Activated T-helper 17 cell treated with anti-CD3 and anti-CD28 coated beads, Interleukin-2, amount 50 U/mL, for 72 hours (primary cell): ENCODE data around the gene OR1L8. TPM values are rescaled to one million over a fixed set of nuclear protein-coding genes. Genes with fewer than 3 reads are reported as not detected.
"Not testable (repeated sequence)": the region's sequence is repeated elsewhere in the genome, so short reads cannot be mapped to it uniquely, and the experiment has no call there.

Source experiments
- ATAC-seq: fragments of 150-1000 bp; cut with Tn5 transposase; replicated peaks from 2 replicates; pipeline ENCODE4 v1.10.0; 2021; ENCODE audit warnings: mild to moderate bottlenecking, moderate library complexity
- H3K27ac Mint-ChIP-seq: one replicate; pipeline ENCODE4 v1.8.0; 2022; ENCODE audit warnings: mixed read lengths
- H3K27me3 Mint-ChIP-seq: one replicate; pipeline ENCODE4 v1.8.0; 2022; ENCODE audit warnings: mixed read lengths
- H3K36me3 Mint-ChIP-seq: one replicate; pipeline ENCODE4 v1.8.0; 2022; ENCODE audit warnings: low read depth, mild to moderate bottlenecking, mixed read lengths
- H3K4me1 Mint-ChIP-seq: one replicate; pipeline ENCODE4 v1.8.0; 2022; ENCODE audit warnings: mixed read lengths
- H3K4me3 Mint-ChIP-seq: one replicate; pipeline ENCODE4 v1.8.0; 2022; ENCODE audit warnings: mild to moderate bottlenecking, mixed read lengths
- H3K9me3 Mint-ChIP-seq: one replicate; pipeline ENCODE4 v1.8.0; 2022; ENCODE audit warnings: mixed read lengths
- total RNA-seq, 2 donors: library from RNA; stranded (reverse); gene quantifications; one replicate each; pipeline ENCODE4 v1.2.3, GENCODE V29; 2022

OR1L8 gene
- total RNA-seq, 2 donors from 2014 or later = not detected

- Mint-ChIP-seq H3K36me3 (no peaks in the 10 kb centered on the region), H3K9me3 (peaks cover 7% of the 10 kb centered on the region), H3K27me3 (no peaks in the 10 kb centered on the region), H3K27ac (no peak overlapping the region), H3K4me1 (no peaks in the 10 kb centered on the region), H3K4me3 (no peak overlapping the region)
- no peak for ATAC-seq
Measured at GRCh38 chr9:122538757-122539156, 44.4 kb downstream of the OR1L8 start.

GRCh38 chr9:122537066-122537465 lies 46.1 kb downstream of the OR1L8 start:
- H3K27ac Mint-ChIP-seq, H3K9me3 Mint-ChIP-seq, H3K4me3 Mint-ChIP-seq, H3K4me1 Mint-ChIP-seq, H3K36me3 Mint-ChIP-seq, H3K27me3 Mint-ChIP-seq, ATAC-seq: not testable (repeated sequence)

GRCh38 chr9:122536134-122536533 lies 47.0 kb downstream of the OR1L8 start:
- Mint-ChIP-seq H3K27me3 (no peaks in the 10 kb centered on the region), H3K9me3 (peaks cover 7% of the 10 kb centered on the region), H3K27ac (no peak overlapping the region), H3K4me3 (no peak overlapping the region), H3K4me1 (no peaks in the 10 kb centered on the region), H3K36me3 (no peaks in the 10 kb centered on the region)
- ATAC-seq = no peak

- H3K27ac Mint-ChIP-seq, H3K36me3 Mint-ChIP-seq, H3K9me3 Mint-ChIP-seq, H3K4me1 Mint-ChIP-seq, H3K27me3 Mint-ChIP-seq, H3K4me3 Mint-ChIP-seq, ATAC-seq: not testable (repeated sequence)
Measured at GRCh38 chr9:122531157-122531556, 52.0 kb downstream of the OR1L8 start.

- Mint-ChIP-seq H3K4me1 (no peaks in the 10 kb centered on the region), H3K36me3 (no peaks in the 10 kb centered on the region), H3K4me3 (no peak within 1 kb of the TSS), H3K27me3 (peaks cover 8% of the 10 kb centered on the region), H3K27ac (peak within 1 kb of the TSS; percentile 26), H3K9me3 (no peaks in the 10 kb centered on the region)
- ATAC-seq = no peak
Measured at GRCh38 chr9:122527193-122527592, 56.0 kb downstream of the OR1L8 start, which contains the start of gene OR1N1. OR1N1 (minus strand) TSS chr9:122527293; CDS start chr9:122527293, 0 bp downstream.

- H3K4me1 Mint-ChIP-seq = no peaks in the 10 kb centered on the region
- H3K27me3 Mint-ChIP-seq = peaks cover 8% of the 10 kb centered on the region
- no peaks in the 10 kb centered on the region for H3K36me3 Mint-ChIP-seq
- no peaks in the 10 kb centered on the region for H3K9me3 Mint-ChIP-seq
- peak overlapping the region; percentile 26 for H3K27ac Mint-ChIP-seq
- no peak overlapping the region for H3K4me3 Mint-ChIP-seq
- ATAC-seq = peak; percentile 83
Measured at GRCh38 chr9:122526602-122527001, 56.6 kb downstream of the OR1L8 start.

- ATAC-seq = no peak
Measured at GRCh38 chr9:122519376-122519775, 63.8 kb downstream of the OR1L8 start.

GRCh38 chr9:122518841-122519240 lies 64.3 kb downstream of the OR1L8 start, which contains the start of gene OR1J4:
OR1J4 (plus strand) TSS chr9:122519141; CDS start chr9:122519141, 0 bp downstream.
- Mint-ChIP-seq H3K27me3 (peaks cover 6% of the 10 kb centered on the region), H3K9me3 (no peaks in the 10 kb centered on the region), H3K4me1 (no peaks in the 10 kb centered on the region), H3K36me3 (no peaks in the 10 kb centered on the region), H3K27ac (no peak within 1 kb of the TSS), H3K4me3 (no peak within 1 kb of the TSS)
- ATAC-seq = no peak

More at GRCh38 chr9:122519376-122519775, 63.8 kb downstream of the OR1L8 start:
- Mint-ChIP-seq H3K4me1 (no peaks in the 10 kb centered on the region), H3K27ac (no peak overlapping the region), H3K36me3 (no peaks in the 10 kb centered on the region), H3K27me3 (peaks cover 6% of the 10 kb centered on the region), H3K9me3 (no peaks in the 10 kb centered on the region), H3K4me3 (no peak overlapping the region)

GRCh38 chr9:122518226-122518625 lies 65.0 kb downstream of the OR1L8 start:
- no peak overlapping the region for H3K27ac Mint-ChIP-seq

More at GRCh38 chr9:122518226-122518625, 65.0 kb downstream of the OR1L8 start:
- H3K36me3 Mint-ChIP-seq = no peaks in the 10 kb centered on the region
- H3K4me3 Mint-ChIP-seq = no peak overlapping the region
- H3K9me3 Mint-ChIP-seq = no peaks in the 10 kb centered on the region
- peaks cover 3% of the 10 kb centered on the region for H3K27me3 Mint-ChIP-seq
- no peak for ATAC-seq
- no peaks in the 10 kb centered on the region for H3K4me1 Mint-ChIP-seq

Other genes starting within 250 kb of the OR1L8 start
- gene PTGS1, start 212.4 kb downstream of the OR1L8 start, total RNA-seq = under 1 TPM; 0.13 to 0.37 TPM
- not detected for gene OR1J1, start 105.5 kb downstream of the OR1L8 start, total RNA-seq
- not detected for gene OR1J2, start 72.6 kb downstream of the OR1L8 start, total RNA-seq
- not detected for gene OR1J4, start 64.2 kb downstream of the OR1L8 start, total RNA-seq
- gene OR1N1, start 56.1 kb downstream of the OR1L8 start, total RNA-seq = not detected
- gene OR1N2, start 30.3 kb downstream of the OR1L8 start, total RNA-seq = under 1 TPM in 1 of 2 donors, not detected in 1; 0.37 TPM
- under 1 TPM in 1 of 2 donors, not detected in 1; 0.45 TPM for gene OR1Q1, start 31.4 kb upstream of the OR1L8 start, total RNA-seq
- gene OR1B1, start 74.2 kb upstream of the OR1L8 start, total RNA-seq = under 1 TPM; 0.26 TPM
- gene OR1L1, start 78.3 kb upstream of the OR1L8 start, total RNA-seq = not detected
- not detected for gene OR1L3, start 91.7 kb upstream of the OR1L8 start, total RNA-seq
- gene OR1L4, start 140.6 kb upstream of the OR1L8 start, total RNA-seq = not detected
- not detected for gene OR1L6, start 158.9 kb upstream of the OR1L8 start, total RNA-seq
- gene OR5C1, start 205.5 kb upstream of the OR1L8 start, total RNA-seq = not detected
- not detected for gene OR1K1, start 216.7 kb upstream of the OR1L8 start, total RNA-seq
- 10 to 100 TPM; 15.4 to 24.0 TPM for gene PDCL, start 245.2 kb upstream of the OR1L8 start, total RNA-seq